HEK293 (cell line): ENCODE results near the gene FRMPD4.

Experiments used
- BCL11B ChIP-seq: fragments of 450-650 bp; formaldehyde crosslinking; IDR thresholded peaks from 2 replicates; pipeline ENCODE4 v1.5.1; 2016; ENCODE audit warnings: low read depth, missing biosample characterization, missing genetic modification characterization
- CTCF ChIP-seq: fragments of 450-650 bp; formaldehyde crosslinking; IDR thresholded peaks from 2 replicates; pipeline ENCODE4 v1.5.1; 2016; ENCODE audit warnings: missing biosample characterization, missing genetic modification characterization
- EGR2 ChIP-seq: fragments of 450-650 bp; formaldehyde crosslinking; IDR thresholded peaks from 2 replicates; pipeline ENCODE4 v1.5.1; 2016; ENCODE audit warnings: low read depth, missing biosample characterization, missing genetic modification characterization
- GLI4 ChIP-seq: fragments of 450-650 bp; formaldehyde crosslinking; IDR thresholded peaks from 2 replicates; pipeline ENCODE4 v1.5.1; 2016; ENCODE audit warnings: missing biosample characterization, missing genetic modification characterization
- GLIS1 ChIP-seq: fragments of 450-650 bp; formaldehyde crosslinking; IDR thresholded peaks from 2 replicates; pipeline ENCODE4 v1.5.1; 2016; ENCODE audit warnings: missing biosample characterization, missing genetic modification characterization
- KLF16 ChIP-seq: fragments of 450-650 bp; formaldehyde crosslinking; IDR thresholded peaks from 2 replicates; pipeline ENCODE4 v1.5.1; 2017; ENCODE audit warnings: missing biosample characterization, missing genetic modification characterization
- KLF17 ChIP-seq: fragments of 450-650 bp; formaldehyde crosslinking; IDR thresholded peaks from 2 replicates; pipeline ENCODE4 v1.5.1; 2016; ENCODE audit warnings: missing biosample characterization, missing genetic modification characterization
- KLF7 ChIP-seq: fragments of 450-650 bp; formaldehyde crosslinking; IDR thresholded peaks from 2 replicates; pipeline ENCODE4 v1.5.1; 2016; ENCODE audit warnings: missing biosample characterization, missing genetic modification characterization, borderline replicate concordance
- PRDM10 ChIP-seq: fragments of 450-650 bp; formaldehyde crosslinking; IDR thresholded peaks from 2 replicates; pipeline ENCODE4 v1.5.1; 2016; ENCODE audit warnings: missing biosample characterization, missing genetic modification characterization
- RBAK ChIP-seq: fragments of 450-650 bp; formaldehyde crosslinking; IDR thresholded peaks from 2 replicates; pipeline ENCODE4 v1.5.1; 2016; ENCODE audit warnings: missing biosample characterization, missing genetic modification characterization
- ZBTB44 ChIP-seq: fragments of 450-650 bp; IDR thresholded peaks from 2 replicates; pipeline ENCODE4 v1.5.1; 2018; ENCODE audit warnings: missing biosample characterization, mild to moderate bottlenecking, missing genetic modification characterization
- ZEB2 ChIP-seq: fragments of 450-650 bp; formaldehyde crosslinking; IDR thresholded peaks from 2 replicates; pipeline ENCODE4 v1.5.1; 2016; ENCODE audit warnings: missing biosample characterization, missing genetic modification characterization
- ZNF2 ChIP-seq: fragments of 450-650 bp; formaldehyde crosslinking; IDR thresholded peaks from 2 replicates; pipeline ENCODE4 v1.5.1; 2016; ENCODE audit warnings: missing biosample characterization, missing genetic modification characterization
- ZNF23 ChIP-seq: fragments of 450-650 bp; formaldehyde crosslinking; IDR thresholded peaks from 2 replicates; pipeline ENCODE4 v1.5.1; 2016; ENCODE audit warnings: missing biosample characterization, missing genetic modification characterization, borderline replicate concordance
- ZNF239 ChIP-seq: fragments of 450-650 bp; formaldehyde crosslinking; IDR thresholded peaks from 2 replicates; pipeline ENCODE4 v1.5.1; 2016; ENCODE audit warnings: missing biosample characterization, missing genetic modification characterization
- ZNF24 ChIP-seq: fragments of 450-650 bp; formaldehyde crosslinking; IDR thresholded peaks from 2 replicates; pipeline ENCODE4 v1.5.1; 2016; ENCODE audit warnings: missing biosample characterization, missing genetic modification characterization
- ZNF521 ChIP-seq: fragments of 450-650 bp; formaldehyde crosslinking; IDR thresholded peaks from 2 replicates; pipeline ENCODE4 v1.5.1; 2017; ENCODE audit warnings: missing biosample characterization, mild to moderate bottlenecking, missing genetic modification characterization
- ZNF529 ChIP-seq: fragments of 450-650 bp; formaldehyde crosslinking; IDR thresholded peaks from 2 replicates; pipeline ENCODE4 v1.5.1; 2017; ENCODE audit warnings: missing genetic modification characterization, missing biosample characterization; ENCODE audit not compliant: insufficient replicate concordance
- ZNF580 ChIP-seq: fragments of 450-650 bp; formaldehyde crosslinking; IDR thresholded peaks from 2 replicates; pipeline ENCODE4 v1.5.1; 2016; ENCODE audit warnings: missing biosample characterization, missing genetic modification characterization
- ZNF600 ChIP-seq: fragments of 450-650 bp; formaldehyde crosslinking; IDR thresholded peaks from 2 replicates; pipeline ENCODE4 v1.5.1; 2016; ENCODE audit warnings: missing biosample characterization, missing genetic modification characterization
- ZNF843 ChIP-seq: fragments of 450-650 bp; formaldehyde crosslinking; IDR thresholded peaks from 2 replicates; pipeline ENCODE4 v1.5.1; 2016; ENCODE audit warnings: missing biosample characterization, missing genetic modification characterization
- TF ChIP-seq, protein P1 (sequence below): fragments of 450-650 bp; IDR thresholded peaks from 2 replicates; pipeline ENCODE4 v1.5.1; 2018; ENCODE audit warnings: missing biosample characterization, missing genetic modification characterization
- TF ChIP-seq, protein P2 (sequence below): fragments of 450-650 bp; formaldehyde crosslinking; IDR thresholded peaks from 2 replicates; pipeline ENCODE4 v1.5.1; 2016; ENCODE audit warnings: missing biosample characterization, missing genetic modification characterization
- TF ChIP-seq, protein P3 (sequence below): fragments of 450-650 bp; formaldehyde crosslinking; IDR thresholded peaks from 2 replicates; pipeline ENCODE4 v1.5.1; 2017; ENCODE audit warnings: missing biosample characterization, missing genetic modification characterization
- TF ChIP-seq, protein P4 (sequence below): fragments of 450-650 bp; formaldehyde crosslinking; IDR thresholded peaks from 2 replicates; pipeline ENCODE4 v1.5.1; 2017; ENCODE audit warnings: missing biosample characterization, missing genetic modification characterization

Gene FRMPD4

GRCh38 chrX:12240491-12240890 lies 102.2 kb downstream of the FRMPD4 start (continued):
- TF ChIP-seq, protein P1, sequence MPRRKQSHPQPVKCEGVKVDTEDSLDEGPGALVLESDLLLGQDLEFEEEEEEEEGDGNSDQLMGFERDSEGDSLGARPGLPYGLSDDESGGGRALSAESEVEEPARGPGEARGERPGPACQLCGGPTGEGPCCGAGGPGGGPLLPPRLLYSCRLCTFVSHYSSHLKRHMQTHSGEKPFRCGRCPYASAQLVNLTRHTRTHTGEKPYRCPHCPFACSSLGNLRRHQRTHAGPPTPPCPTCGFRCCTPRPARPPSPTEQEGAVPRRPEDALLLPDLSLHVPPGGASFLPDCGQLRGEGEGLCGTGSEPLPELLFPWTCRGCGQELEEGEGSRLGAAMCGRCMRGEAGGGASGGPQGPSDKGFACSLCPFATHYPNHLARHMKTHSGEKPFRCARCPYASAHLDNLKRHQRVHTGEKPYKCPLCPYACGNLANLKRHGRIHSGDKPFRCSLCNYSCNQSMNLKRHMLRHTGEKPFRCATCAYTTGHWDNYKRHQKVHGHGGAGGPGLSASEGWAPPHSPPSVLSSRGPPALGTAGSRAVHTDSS (tag by site-specific recombination), result peak; percentile 60; the same call in 1 of the 2 replicates
- TF ChIP-seq ZNF580 (tag by site-specific recombination) (peak; percentile 96), ZNF521 (tag by site-specific recombination) (no peak), EGR2 (tag by site-specific recombination) (no peak), PRDM10 (tag by site-specific recombination) (peak; percentile 52), ZNF529 (tag by site-specific recombination) (no peak), CTCF (tag by site-specific recombination) (no peak), ZBTB44 (tag by site-specific recombination) (peak; percentile 87; the same call in 1 of the 2 replicates), ZNF23 (tag by site-specific recombination) (no peak), GLI4 (tag by site-specific recombination) (no peak), ZNF24 (tag by site-specific recombination) (no peak), RBAK (no peak), ZNF2 (0 out of 2 replicates have a peak, but pooled peaks have one; percentile 42), ZNF843 (tag by site-specific recombination) (peak; percentile 99), KLF7 (tag by site-specific recombination) (no peak), ZNF600 (tag by site-specific recombination) (no peak), KLF16 (tag by site-specific recombination) (peak; percentile 46; the same call in 1 of the 2 replicates), ZNF239 (no peak; the same call in 1 of the 2 replicates), BCL11B (peak; percentile 98), ZEB2 (tag by site-specific recombination) (peak; percentile 78), KLF17 (tag by site-specific recombination) (no peak), GLIS1 (tag by site-specific recombination) (peak; percentile 52)
- TF ChIP-seq, protein P2, sequence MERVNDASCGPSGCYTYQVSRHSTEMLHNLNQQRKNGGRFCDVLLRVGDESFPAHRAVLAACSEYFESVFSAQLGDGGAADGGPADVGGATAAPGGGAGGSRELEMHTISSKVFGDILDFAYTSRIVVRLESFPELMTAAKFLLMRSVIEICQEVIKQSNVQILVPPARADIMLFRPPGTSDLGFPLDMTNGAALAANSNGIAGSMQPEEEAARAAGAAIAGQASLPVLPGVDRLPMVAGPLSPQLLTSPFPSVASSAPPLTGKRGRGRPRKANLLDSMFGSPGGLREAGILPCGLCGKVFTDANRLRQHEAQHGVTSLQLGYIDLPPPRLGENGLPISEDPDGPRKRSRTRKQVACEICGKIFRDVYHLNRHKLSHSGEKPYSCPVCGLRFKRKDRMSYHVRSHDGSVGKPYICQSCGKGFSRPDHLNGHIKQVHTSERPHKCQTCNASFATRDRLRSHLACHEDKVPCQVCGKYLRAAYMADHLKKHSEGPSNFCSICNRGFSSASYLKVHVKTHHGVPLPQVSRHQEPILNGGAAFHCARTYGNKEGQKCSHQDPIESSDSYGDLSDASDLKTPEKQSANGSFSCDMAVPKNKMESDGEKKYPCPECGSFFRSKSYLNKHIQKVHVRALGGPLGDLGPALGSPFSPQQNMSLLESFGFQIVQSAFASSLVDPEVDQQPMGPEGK, result peak; percentile 19; the same call in 1 of the 2 replicates
- TF ChIP-seq, protein P3, sequence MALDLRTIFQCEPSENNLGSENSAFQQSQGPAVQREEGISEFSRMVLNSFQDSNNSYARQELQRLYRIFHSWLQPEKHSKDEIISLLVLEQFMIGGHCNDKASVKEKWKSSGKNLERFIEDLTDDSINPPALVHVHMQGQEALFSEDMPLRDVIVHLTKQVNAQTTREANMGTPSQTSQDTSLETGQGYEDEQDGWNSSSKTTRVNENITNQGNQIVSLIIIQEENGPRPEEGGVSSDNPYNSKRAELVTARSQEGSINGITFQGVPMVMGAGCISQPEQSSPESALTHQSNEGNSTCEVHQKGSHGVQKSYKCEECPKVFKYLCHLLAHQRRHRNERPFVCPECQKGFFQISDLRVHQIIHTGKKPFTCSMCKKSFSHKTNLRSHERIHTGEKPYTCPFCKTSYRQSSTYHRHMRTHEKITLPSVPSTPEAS (tag by site-specific recombination), result 0 out of 2 replicates have a peak, but pooled peaks have one; percentile 46
- TF ChIP-seq, protein P4, sequence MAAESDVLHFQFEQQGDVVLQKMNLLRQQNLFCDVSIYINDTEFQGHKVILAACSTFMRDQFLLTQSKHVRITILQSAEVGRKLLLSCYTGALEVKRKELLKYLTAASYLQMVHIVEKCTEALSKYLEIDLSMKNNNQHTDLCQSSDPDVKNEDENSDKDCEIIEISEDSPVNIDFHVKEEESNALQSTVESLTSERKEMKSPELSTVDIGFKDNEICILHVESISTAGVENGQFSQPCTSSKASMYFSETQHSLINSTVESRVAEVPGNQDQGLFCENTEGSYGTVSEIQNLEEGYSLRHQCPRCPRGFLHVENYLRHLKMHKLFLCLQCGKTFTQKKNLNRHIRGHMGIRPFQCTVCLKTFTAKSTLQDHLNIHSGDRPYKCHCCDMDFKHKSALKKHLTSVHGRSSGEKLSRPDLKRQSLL (tag by site-specific recombination), result no peak
